Fibroblast of the aortic adventitia (primary cell): ENCODE data around the gene TMEM184B. TPM values are rescaled to one million over a fixed set of nuclear protein-coding genes. Genes with fewer than 3 reads are reported as not detected.

Source experiments
- DNase-seq: peaks from one replicate; pipeline ENCODE4 v3.0.0-alpha.2; 2010; ENCODE audit warnings: low read depth
- H3K4me3 ChIP-seq: 2 replicates; pipeline ENCODE4 v1.5.1; 2011; ENCODE audit warnings: low read depth, mild to moderate bottlenecking, control low read depth, low read length, moderate library complexity
- total RNA-seq: library from RNA; depleted of rRNA; stranded (reverse); fragments of >200 nt; gene quantifications from 2 replicates; pipeline ENCODE4 v1.2.3, GENCODE V29; 2012; ENCODE audit warnings: low replicate concordance
- TF ChIP-seq, protein P1 (sequence below): IDR thresholded peaks from 2 replicates; pipeline ENCODE4 v1.5.1; 2011; ENCODE audit warnings: mild to moderate bottlenecking, low read length, control low read depth, inconsistent platforms; ENCODE audit not compliant: insufficient read depth

Gene TMEM184B
- total RNA-seq, 1 donor, result 46.0 TPM

- H3K4me3 ChIP-seq, result no peak overlapping the region
- DNase-seq, result no peak
- TF ChIP-seq, protein P1, sequence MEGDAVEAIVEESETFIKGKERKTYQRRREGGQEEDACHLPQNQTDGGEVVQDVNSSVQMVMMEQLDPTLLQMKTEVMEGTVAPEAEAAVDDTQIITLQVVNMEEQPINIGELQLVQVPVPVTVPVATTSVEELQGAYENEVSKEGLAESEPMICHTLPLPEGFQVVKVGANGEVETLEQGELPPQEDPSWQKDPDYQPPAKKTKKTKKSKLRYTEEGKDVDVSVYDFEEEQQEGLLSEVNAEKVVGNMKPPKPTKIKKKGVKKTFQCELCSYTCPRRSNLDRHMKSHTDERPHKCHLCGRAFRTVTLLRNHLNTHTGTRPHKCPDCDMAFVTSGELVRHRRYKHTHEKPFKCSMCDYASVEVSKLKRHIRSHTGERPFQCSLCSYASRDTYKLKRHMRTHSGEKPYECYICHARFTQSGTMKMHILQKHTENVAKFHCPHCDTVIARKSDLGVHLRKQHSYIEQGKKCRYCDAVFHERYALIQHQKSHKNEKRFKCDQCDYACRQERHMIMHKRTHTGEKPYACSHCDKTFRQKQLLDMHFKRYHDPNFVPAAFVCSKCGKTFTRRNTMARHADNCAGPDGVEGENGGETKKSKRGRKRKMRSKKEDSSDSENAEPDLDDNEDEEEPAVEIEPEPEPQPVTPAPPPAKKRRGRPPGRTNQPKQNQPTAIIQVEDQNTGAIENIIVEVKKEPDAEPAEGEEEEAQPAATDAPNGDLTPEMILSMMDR, result no peak
Observed at GRCh38 chr22:38175206-38176118, 97.3 kb downstream of the TMEM184B start.

DNA sequence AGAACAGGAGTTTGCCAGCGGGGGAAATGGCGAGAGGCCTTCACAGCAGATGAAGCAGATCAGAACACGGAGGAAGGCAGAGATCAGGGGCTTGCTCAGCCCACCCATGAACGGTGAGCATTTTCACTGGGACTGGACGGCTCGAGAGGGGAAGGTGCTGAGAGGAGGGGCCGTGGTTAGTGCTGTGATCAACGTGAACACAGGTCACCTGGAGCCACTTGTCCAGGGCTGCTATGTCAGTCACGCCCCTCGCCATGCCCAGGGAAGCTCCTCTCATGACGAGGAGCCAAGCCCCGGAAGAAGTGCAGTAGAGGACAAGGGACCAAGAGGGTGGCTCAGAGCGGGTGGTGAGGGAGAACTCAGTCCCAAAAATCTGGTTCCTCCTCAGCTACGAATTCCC is 98.2 kb downstream of the TMEM184B start:
- H3K4me3 ChIP-seq, result no peak overlapping the region
- TF ChIP-seq, protein P1, result no peak
- DNase-seq, result no peak

- TF ChIP-seq, protein P1, result no peak
- no peak for DNase-seq
- H3K4me3 ChIP-seq, result no peak overlapping the region
Observed at GRCh38 chr22:38173641-38173906, 99.2 kb downstream of the TMEM184B start.

- DNase-seq, result no peak
- H3K4me3 ChIP-seq, result no peak overlapping the region
- TF ChIP-seq, protein P1, result no peak
Observed at GRCh38 chr22:38172832-38173640, 99.8 kb downstream of the TMEM184B start.

GRCh38 chr22:38171927-38172831 is 100.6 kb downstream of the TMEM184B start:
- H3K4me3 ChIP-seq, result no peak overlapping the region
- DNase-seq, result peak; percentile 46
- TF ChIP-seq, protein P1, result no peak

DNA sequence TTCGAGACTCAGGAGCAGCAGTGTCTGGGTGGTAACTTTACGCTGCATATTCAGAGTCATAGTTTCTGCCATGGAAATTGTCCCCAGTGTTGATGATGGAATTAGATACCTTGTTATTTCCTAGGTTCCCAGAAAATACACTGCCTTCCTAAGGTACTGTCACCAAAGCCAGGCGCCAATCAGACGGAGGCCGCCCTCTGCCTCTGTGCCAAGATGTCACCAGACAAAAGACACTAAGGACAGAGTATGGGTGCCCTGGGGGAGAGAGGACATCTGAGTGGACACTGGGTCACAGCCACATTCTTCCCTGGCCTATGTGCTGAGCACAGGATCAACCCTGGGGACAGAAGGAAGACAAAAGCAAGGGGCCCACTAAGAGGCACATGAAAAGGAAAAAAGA is 102.3 kb downstream of the TMEM184B start:
- TF ChIP-seq, protein P1, result no peak
- DNase-seq, result no peak
- no peak overlapping the region for H3K4me3 ChIP-seq
